GM19324 (cell line): ENCODE measurements around the gene TRPC4.
"Not testable (repeated sequence)": the region's sequence is repeated elsewhere in the genome, so short reads cannot be mapped to it uniquely, and the experiment has no call there.

ENCODE experiments used
- ATAC-seq: cut with Tn5 transposase; IDR thresholded peaks from one replicate; pipeline ENCODE4 v1.9.1; 2021; ENCODE audit warnings: mild to moderate bottlenecking, moderate library complexity; ENCODE audit not compliant: unreplicated experiment, low FRiP score

The TRPC4 gene

GRCh38 chr13:37615276-37615675 lies 254.3 kb downstream of the TRPC4 start:
- no peak for ATAC-seq

GRCh38 chr13:37613638-37614037 lies 255.9 kb downstream of the TRPC4 start:
- ATAC-seq, result no peak

GRCh38 chr13:37613236-37613635 lies 256.3 kb downstream of the TRPC4 start:
- ATAC-seq, result no peak

GRCh38 chr13:37608750-37609339 lies 260.7 kb downstream of the TRPC4 start:
- no peak for ATAC-seq

- no peak for ATAC-seq
Measured at GRCh38 chr13:37602733-37603381, 266.7 kb downstream of the TRPC4 start.

GRCh38 chr13:37601648-37602440 lies 267.7 kb downstream of the TRPC4 start:
- no peak for ATAC-seq

GRCh38 chr13:37599519-37599918 lies 270.1 kb downstream of the TRPC4 start:
- ATAC-seq, result no peak

GRCh38 chr13:37598597-37598996 lies 271.0 kb downstream of the TRPC4 start, which contains the start of gene POSTN:
TSS of gene POSTN (minus strand) at chr13:37598768. CDS start at chr13:37598726, 42 bp downstream.
- no peak for ATAC-seq

GRCh38 chr13:37597477-37598025 lies 272.0 kb downstream of the TRPC4 start:
- no peak for ATAC-seq

GRCh38 chr13:37596805-37597204 lies 272.8 kb downstream of the TRPC4 start:
- ATAC-seq, result no peak

- no peak for ATAC-seq
Measured at GRCh38 chr13:37595162-37595561, 274.4 kb downstream of the TRPC4 start.

- ATAC-seq, result no peak
Measured at GRCh38 chr13:37594550-37594949, 275.0 kb downstream of the TRPC4 start.

- not testable (repeated sequence) for ATAC-seq
Measured at GRCh38 chr13:37589381-37589780, 280.2 kb downstream of the TRPC4 start.

GRCh38 chr13:37587236-37587635 lies 282.3 kb downstream of the TRPC4 start:
- no peak for ATAC-seq
